HG02678 (cell line): ENCODE data around the gene FOXP4.

Experiments used
- ATAC-seq: cut with Tn5 transposase; IDR thresholded peaks from one replicate; pipeline ENCODE4 v1.9.1; 2021; ENCODE audit warnings: mild to moderate bottlenecking, moderate library complexity; ENCODE audit not compliant: unreplicated experiment

Gene FOXP4

GRCh38 chr6:41641352-41641925 lies 95.3 kb downstream of the FOXP4 start:
- ATAC-seq: no peak

GRCh38 chr6:41642090-41642959 lies 96.1 kb downstream of the FOXP4 start:
- no peak for ATAC-seq

GRCh38 chr6:41642960-41643898 lies 97.0 kb downstream of the FOXP4 start:
- no peak for ATAC-seq

- no peak for ATAC-seq
Measured at GRCh38 chr6:41643899-41644269, 97.7 kb downstream of the FOXP4 start.

GRCh38 chr6:41644297-41644879 lies 98.2 kb downstream of the FOXP4 start:
- ATAC-seq: no peak

- ATAC-seq: no peak
Measured at GRCh38 chr6:41645007-41645618, 98.9 kb downstream of the FOXP4 start.

GRCh38 chr6:41646026-41646795 lies 100.0 kb downstream of the FOXP4 start:
- no peak for ATAC-seq

GRCh38 chr6:41647061-41647511 lies 100.9 kb downstream of the FOXP4 start:
- ATAC-seq: no peak

GRCh38 chr6:41648070-41648585 lies 101.9 kb downstream of the FOXP4 start:
- ATAC-seq: no peak

GRCh38 chr6:41648921-41649320 lies 102.7 kb downstream of the FOXP4 start:
- ATAC-seq: no peak

GRCh38 chr6:41649596-41649995 lies 103.4 kb downstream of the FOXP4 start:
- ATAC-seq: no peak

GRCh38 chr6:41650120-41650519 lies 103.9 kb downstream of the FOXP4 start:
- ATAC-seq: no peak

GRCh38 chr6:41651246-41651961 lies 105.2 kb downstream of the FOXP4 start:
- no peak for ATAC-seq
